ENCODE data around the gene MSRB1. TPM values are rescaled to one million over a fixed set of nuclear protein-coding genes. Genes with fewer than 3 reads are reported as not detected.

The MSRB1 gene
- total and polyA plus RNA-seq, 9 of the 15 experiments (the other 6 are each of a cell fraction or from before 2014, with no cell fraction given), result 5.4 to 33.7 (median 25.7) TPM

DNA sequence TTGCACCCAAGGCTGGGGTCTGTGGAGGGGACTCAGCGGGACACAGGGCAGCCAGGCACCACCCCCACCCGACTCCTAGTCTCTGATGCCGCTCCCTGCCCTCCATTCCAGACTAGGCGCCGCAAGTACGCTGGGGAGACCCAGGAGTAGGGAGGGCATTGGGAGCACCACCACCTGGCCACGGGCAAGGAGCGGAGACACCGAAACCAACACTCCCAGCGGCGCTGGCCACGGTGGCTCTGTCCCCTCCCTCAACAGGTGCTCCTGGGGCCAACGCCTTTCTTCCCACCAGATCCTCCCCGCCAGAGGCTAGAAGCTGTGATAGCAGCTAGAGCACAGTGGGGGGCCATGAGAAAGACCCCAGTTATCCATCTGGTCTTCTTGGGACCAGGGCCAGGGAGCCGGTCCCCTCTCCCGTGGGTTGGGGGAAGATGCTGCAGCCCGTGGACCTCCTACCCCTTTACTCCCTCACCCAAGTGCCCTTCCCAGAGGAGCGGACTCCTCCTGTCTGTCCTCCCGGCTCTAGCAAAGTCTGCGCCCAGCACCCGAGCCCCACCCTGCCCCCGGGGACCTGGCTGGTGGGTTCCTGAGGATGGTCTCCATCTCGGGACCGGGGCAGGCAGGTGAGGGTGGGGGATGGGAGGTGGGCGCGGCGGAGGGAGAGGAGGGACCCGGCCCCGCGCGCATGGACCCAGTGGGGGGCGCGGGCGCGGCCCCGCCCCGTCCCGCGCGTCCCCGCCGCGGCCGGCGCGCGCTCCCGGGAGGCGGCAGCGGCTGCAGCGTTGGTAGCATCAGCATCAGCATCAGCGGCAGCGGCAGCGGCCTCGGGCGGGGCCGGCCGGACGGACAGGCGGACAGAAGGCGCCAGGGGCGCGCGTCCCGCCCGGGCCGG lies 46.5 kb upstream of the MSRB1 start, which contains the start of gene SYNGR3 (continued):
- TF ChIP-seq POLR2G (IDR thresholded peaks at IDR 0.05; ENCODE audit: low read depth, low read length) (peak; percentile 61), ZNF609 (CRISPR knock-in tag; IDR thresholded peaks at IDR 0.05; ENCODE audit: borderline replicate concordance) (no peak), ZEB2 (IDR thresholded peaks at IDR 0.05) (no peak), GABPB2 (CRISPR knock-in tag; conservative IDR thresholded peaks at IDR 0.05) (no peak), ZNF384 (IDR thresholded peaks at IDR 0.05; ENCODE audit: low read depth, low read length) (no peak), ASH1L (IDR thresholded peaks at IDR 0.05; ENCODE audit: borderline replicate concordance, low read depth, partially characterized antibody) (no peak), EP400 (IDR thresholded peaks at IDR 0.05) (no peak), THAP7 (CRISPR knock-in tag; IDR thresholded peaks at IDR 0.05) (no peak), KLF13 (tag; IDR thresholded peaks at IDR 0.05; ENCODE audit: borderline replicate concordance, low read depth) (no peak), CTBP1 (IDR thresholded peaks at IDR 0.05; ENCODE audit: borderline replicate concordance) (peak; percentile 75; the same call in 1 of the 2 replicates), ZNF134 (CRISPR knock-in tag; conservative IDR thresholded peaks at IDR 0.05) (no peak), UBTF (IDR thresholded peaks at IDR 0.05; ENCODE audit: borderline replicate concordance in 1 of 2, low read depth in 2 of 2, low read length in 2 of 2) (0 out of 4 replicates have a peak, but pooled peaks of 1 of the 2 experiments have one; percentile 40)
- TF ChIP-seq, protein P1, sequence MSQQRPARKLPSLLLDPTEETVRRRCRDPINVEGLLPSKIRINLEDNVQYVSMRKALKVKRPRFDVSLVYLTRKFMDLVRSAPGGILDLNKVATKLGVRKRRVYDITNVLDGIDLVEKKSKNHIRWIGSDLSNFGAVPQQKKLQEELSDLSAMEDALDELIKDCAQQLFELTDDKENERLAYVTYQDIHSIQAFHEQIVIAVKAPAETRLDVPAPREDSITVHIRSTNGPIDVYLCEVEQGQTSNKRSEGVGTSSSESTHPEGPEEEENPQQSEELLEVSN (IDR thresholded peaks at IDR 0.05; ENCODE audit: borderline replicate concordance in 1 of 2, extremely low read depth in 1 of 2, insufficient read depth in 1 of 2, insufficient read length in 1 of 2, low read depth in 1 of 2, low read length in 1 of 2, poor library complexity in 1 of 2, severe bottlenecking in 1 of 2), result peak in 1 of 2 experiments; percentile 58
